Hepatocyte (in vitro differentiated cells): ENCODE results near the gene SCGB1C2. TPM values are rescaled to one million over a fixed set of nuclear protein-coding genes. Genes with fewer than 3 reads are reported as not detected.

Source experiments
- DNase-seq: peaks from one replicate; pipeline ENCODE4 v3.0.0-alpha.2; 2016; ENCODE audit warnings: low spot score
- H2AFZ ChIP-seq: fragments of 200-600 bp; sonication (generic); 2 replicates; pipeline ENCODE4 v1.6.0; 2016; ENCODE audit warnings: antibody characterized with exemption, mild to moderate bottlenecking
- H3K27ac ChIP-seq: fragments of 200-600 bp; sonication (generic); 2 replicates; pipeline ENCODE4 v1.5.1; 2016; ENCODE audit warnings: mild to moderate bottlenecking
- H3K27me3 ChIP-seq: fragments of 200-600 bp; sonication (generic); 2 replicates; pipeline ENCODE4 v1.6.1; 2016
- H3K36me3 ChIP-seq: fragments of 200-600 bp; sonication (generic); replicated peaks from 2 replicates; pipeline ENCODE4 v1.5.1; 2016; ENCODE audit warnings: low read depth; ENCODE audit not compliant: insufficient read depth
- H3K4me1 ChIP-seq: fragments of 200-600 bp; sonication (generic); 2 replicates; pipeline ENCODE4 v1.5.1; 2016; ENCODE audit warnings: mild to moderate bottlenecking, moderate library complexity; ENCODE audit not compliant: insufficient read depth
- H3K4me2 ChIP-seq: fragments of 200-600 bp; sonication (generic); 2 replicates; pipeline ENCODE4 v1.6.0; 2016
- H3K4me3 ChIP-seq: fragments of 200-600 bp; sonication (generic); 2 replicates; pipeline ENCODE4 v1.5.1; 2016; ENCODE audit warnings: mild to moderate bottlenecking
- H3K79me2 ChIP-seq: fragments of 200-600 bp; sonication (generic); 2 replicates; pipeline ENCODE4 v1.6.0; 2017; ENCODE audit warnings: mild to moderate bottlenecking
- H3K9me2 ChIP-seq: fragments of 200-600 bp; sonication (generic); replicated peaks from 2 replicates; pipeline ENCODE4 v1.6.0; 2017; ENCODE audit warnings: mild to moderate bottlenecking; ENCODE audit not compliant: insufficient read depth
- H3K9me3 ChIP-seq: fragments of 200-600 bp; sonication (generic); 2 replicates; pipeline ENCODE4 v1.5.1; 2016; ENCODE audit warnings: low read depth, mild to moderate bottlenecking
- H4K20me1 ChIP-seq: fragments of 200-600 bp; sonication (generic); 2 replicates; pipeline ENCODE4 v1.6.0; 2016; ENCODE audit warnings: mild to moderate bottlenecking; ENCODE audit not compliant: insufficient read depth, poor library complexity, severe bottlenecking
- CTCF ChIP-seq: fragments of 200-600 bp; sonication (generic); IDR thresholded peaks from 2 replicates; pipeline ENCODE4 v1.5.1; 2016; ENCODE audit warnings: antibody characterized with exemption, mild to moderate bottlenecking; ENCODE audit not compliant: poor library complexity
- EZH2 ChIP-seq: fragments of 200-600 bp; sonication (generic); IDR thresholded peaks from 2 replicates; pipeline ENCODE4 v1.6.1; 2016; ENCODE audit warnings: antibody characterized with exemption, mild to moderate bottlenecking, borderline replicate concordance
- EZH2phosphoT487 ChIP-seq: fragments of 200-600 bp; sonication (generic); IDR thresholded peaks from one replicate; pipeline ENCODE4 v1.6.1; 2018; ENCODE audit warnings: antibody characterized with exemption, mild to moderate bottlenecking, low read depth, moderate library complexity; ENCODE audit not compliant: unreplicated experiment, severe bottlenecking
- WGBS: methylation state at CpG from one replicate; pipeline ENCODE4 v1.1.6; 2016; ENCODE audit warnings: low lambda C conversion rate; ENCODE audit errors: missing lambda C conversion rate; 5-methylcytosine and 5-hydroxymethylcytosine counted together
- polyA plus RNA-seq: library from polyadenylated mRNA; unstranded; fragments of >200 nt; fragmentation: Nextera tagmentation; extraction: Ambion mirVana; gene quantifications from 2 replicates; pipeline ENCODE4 v1.2.1, GENCODE V29; 2016
- total RNA-seq: library from RNA; depleted of rRNA; stranded (reverse); fragments of >200 nt; gene quantifications from 2 replicates; pipeline ENCODE4 v1.2.3, GENCODE V29; 2014

Gene SCGB1C2
- total and polyA plus RNA-seq, 2 experiments from 2014 or later: not detected

GRCh38 chr17:173166-173911 is 36.0 kb downstream of the SCGB1C2 start:
- H3K4me1 ChIP-seq: no peaks in the 10 kb centered on the region
- no peaks in the 10 kb centered on the region for H3K79me2 ChIP-seq
- TF ChIP-seq EZH2phosphoT487: no peak
- no peak for TF ChIP-seq CTCF
- no peak for TF ChIP-seq EZH2
- H3K36me3 ChIP-seq: no peaks in the 10 kb centered on the region
- peaks cover 14% of the 10 kb centered on the region for H3K27me3 ChIP-seq
- H4K20me1 ChIP-seq: no peaks in the 10 kb centered on the region
- H3K9me3 ChIP-seq: no peaks in the 10 kb centered on the region
- H2AFZ ChIP-seq: no peak overlapping the region
- H3K9me2 ChIP-seq: no peaks in the 10 kb centered on the region
- no peak overlapping the region for H3K4me2 ChIP-seq
- WGBS: 78% methylated on average over 10 of the region's 10 CpGs
- no peak overlapping the region for H3K4me3 ChIP-seq
- no peak overlapping the region for H3K27ac ChIP-seq
- DNase-seq: no peak

- H3K9me3 ChIP-seq: no peaks in the 10 kb centered on the region
- H3K9me2 ChIP-seq: no peaks in the 10 kb centered on the region
- no peak overlapping the region for H3K4me2 ChIP-seq
- WGBS: 80% methylated on average over 3 of the region's 3 CpGs
- no peak for DNase-seq
- peaks cover 16% of the 10 kb centered on the region for H3K4me1 ChIP-seq
- no peaks in the 10 kb centered on the region for H4K20me1 ChIP-seq
- no peak for TF ChIP-seq EZH2phosphoT487
- no peak for TF ChIP-seq EZH2
- no peak for TF ChIP-seq CTCF
- H3K27ac ChIP-seq: no peak overlapping the region
- H2AFZ ChIP-seq: no peak overlapping the region
- H3K79me2 ChIP-seq: no peaks in the 10 kb centered on the region
- no peak overlapping the region for H3K4me3 ChIP-seq
- H3K27me3 ChIP-seq: peaks cover 43% of the 10 kb centered on the region
- no peaks in the 10 kb centered on the region for H3K36me3 ChIP-seq
These were observed 39.8 kb downstream of the SCGB1C2 start for GRCh38 chr17:177155-177554.

GRCh38 chr17:177762-178161 is 40.4 kb downstream of the SCGB1C2 start:
- no peak for TF ChIP-seq EZH2
- no peak for TF ChIP-seq EZH2phosphoT487
- no peak for TF ChIP-seq CTCF
- 95% methylated on average over 6 of the region's 6 CpGs for WGBS
- DNase-seq: no peak
- Histone ChIP-seq H3K79me2 (no peaks in the 10 kb centered on the region), H3K36me3 (no peaks in the 10 kb centered on the region), H4K20me1 (no peaks in the 10 kb centered on the region), H2AFZ (no peak overlapping the region), H3K4me2 (no peak overlapping the region), H3K4me3 (no peak overlapping the region), H3K27me3 (peaks cover 49% of the 10 kb centered on the region), H3K4me1 (peaks cover 16% of the 10 kb centered on the region), H3K9me2 (no peaks in the 10 kb centered on the region), H3K27ac (no peak overlapping the region), H3K9me3 (no peaks in the 10 kb centered on the region)
